Measurements from ENCODE around the gene BRF1.
"Not testable (repeated sequence)": the region's sequence is repeated elsewhere in the genome, so short reads cannot be mapped to it uniquely, and the experiment has no call there.

BRF1 gene

DNA sequence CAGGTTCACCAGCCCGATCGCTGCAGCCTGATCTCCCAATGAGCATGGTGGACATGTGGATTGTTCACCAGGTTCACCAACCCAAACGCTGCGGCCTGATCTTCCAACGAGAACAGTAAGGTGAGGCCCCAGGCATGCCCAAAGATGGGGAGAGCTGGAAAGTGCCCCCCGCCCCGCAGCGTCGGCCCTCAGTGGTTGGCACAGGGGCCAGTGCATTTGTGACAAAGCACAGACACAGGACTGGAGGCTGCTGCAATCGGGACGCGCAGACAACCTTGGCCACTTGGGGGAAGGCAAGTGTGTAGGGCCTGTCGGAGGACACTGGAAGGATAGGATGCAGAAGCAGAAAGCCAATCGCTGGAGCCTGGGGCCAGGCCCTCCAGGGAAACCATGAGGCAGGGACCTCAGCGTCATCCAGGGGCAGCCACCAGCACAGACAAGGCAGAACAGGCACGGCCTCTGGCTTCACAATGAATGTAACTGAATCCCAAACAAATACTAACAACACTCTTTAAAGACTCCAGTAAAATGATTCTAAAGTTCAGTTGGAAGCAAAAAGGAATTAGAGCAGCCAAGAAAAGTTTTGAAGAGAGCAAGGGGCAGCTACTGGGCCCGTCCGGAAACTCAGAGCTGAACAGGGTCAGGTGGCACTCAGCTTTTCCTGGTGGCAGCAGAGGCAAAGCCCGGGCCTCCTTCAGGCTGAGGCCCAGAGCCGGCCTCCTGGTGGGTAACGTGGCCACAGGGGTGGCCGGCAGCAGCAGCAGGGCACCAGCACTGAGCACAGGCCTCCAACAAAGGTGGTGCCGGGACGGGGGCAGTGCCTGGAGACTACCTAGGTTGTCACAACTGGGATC lies 13.3 kb downstream of the BRF1 start:
- no peak for DNase-seq

GRCh38 chr14:105286759-105287144 lies 14.0 kb downstream of the BRF1 start:
- no peak for DNase-seq

DNA sequence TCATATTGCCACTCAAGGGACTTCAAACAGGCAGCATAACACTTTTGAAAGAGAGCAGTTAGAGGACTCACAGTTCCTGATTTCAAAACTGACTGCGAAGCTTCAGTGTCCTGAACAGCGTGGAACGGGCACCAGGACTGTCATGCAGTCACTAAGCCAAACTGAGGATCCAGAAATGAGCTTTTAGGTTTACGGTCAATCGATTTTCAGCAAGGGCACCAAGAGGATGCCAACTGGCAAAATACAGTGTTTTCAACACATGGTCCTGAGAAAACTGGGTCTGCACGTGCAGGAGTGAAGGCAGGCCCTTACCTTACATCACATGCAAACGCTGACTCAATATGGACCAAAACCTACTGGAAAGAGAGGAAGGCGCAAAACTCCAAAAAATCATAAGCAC lies 15.6 kb downstream of the BRF1 start:
- no peak for DNase-seq

DNA sequence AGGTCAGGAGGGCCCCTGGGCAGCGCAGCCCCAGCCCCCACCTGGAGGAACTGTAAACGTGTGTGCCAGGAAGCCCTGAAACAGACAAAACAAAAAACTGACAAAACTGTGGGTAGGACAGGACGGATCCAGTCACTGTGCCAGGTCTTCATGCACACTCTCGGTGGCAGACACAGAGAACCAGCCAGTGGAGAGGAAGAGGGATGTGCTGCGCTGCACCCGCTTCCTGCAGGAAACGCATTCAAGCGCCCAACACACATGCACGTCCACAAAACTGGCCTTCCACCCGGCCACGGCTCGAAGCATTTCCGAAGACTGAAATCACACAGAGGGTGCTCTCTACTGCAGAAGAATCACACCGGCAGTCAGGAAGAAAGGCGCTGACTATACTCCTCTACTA lies 16.9 kb downstream of the BRF1 start:
- DNase-seq = no peak

- DNase-seq = no peak
Measured at GRCh38 chr14:105283028-105283427, 17.8 kb downstream of the BRF1 start.

DNA sequence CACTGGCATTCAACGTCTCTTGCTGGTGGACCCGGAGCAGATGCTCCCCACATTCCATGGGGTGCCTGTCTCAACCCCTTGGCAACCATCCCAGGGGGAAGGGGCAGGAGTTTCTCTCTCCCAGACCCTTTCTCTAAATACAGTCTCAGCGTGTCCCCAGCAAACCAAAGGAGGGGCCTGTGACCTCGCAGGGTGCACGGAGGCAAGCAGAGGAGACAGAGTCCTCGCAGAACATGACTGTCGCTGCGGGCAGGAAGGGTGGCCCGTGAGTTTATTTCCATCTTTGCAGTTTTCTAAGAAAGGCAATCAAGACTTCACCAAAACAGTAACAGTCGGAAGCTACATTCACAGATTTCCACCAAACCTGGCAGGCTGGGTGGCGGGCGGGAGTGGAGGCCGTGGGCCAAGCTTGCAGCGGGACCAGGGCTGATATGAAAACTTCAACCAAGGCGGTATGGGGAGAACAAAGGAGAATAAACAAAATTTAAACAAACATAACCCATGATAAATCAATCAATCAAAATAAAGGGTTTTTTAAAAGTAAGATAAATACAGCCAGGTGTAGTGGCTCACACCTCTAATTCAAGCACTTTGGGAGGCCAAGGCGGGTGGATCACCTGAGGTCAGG lies 18.6 kb downstream of the BRF1 start:
- no peak for DNase-seq

DNA sequence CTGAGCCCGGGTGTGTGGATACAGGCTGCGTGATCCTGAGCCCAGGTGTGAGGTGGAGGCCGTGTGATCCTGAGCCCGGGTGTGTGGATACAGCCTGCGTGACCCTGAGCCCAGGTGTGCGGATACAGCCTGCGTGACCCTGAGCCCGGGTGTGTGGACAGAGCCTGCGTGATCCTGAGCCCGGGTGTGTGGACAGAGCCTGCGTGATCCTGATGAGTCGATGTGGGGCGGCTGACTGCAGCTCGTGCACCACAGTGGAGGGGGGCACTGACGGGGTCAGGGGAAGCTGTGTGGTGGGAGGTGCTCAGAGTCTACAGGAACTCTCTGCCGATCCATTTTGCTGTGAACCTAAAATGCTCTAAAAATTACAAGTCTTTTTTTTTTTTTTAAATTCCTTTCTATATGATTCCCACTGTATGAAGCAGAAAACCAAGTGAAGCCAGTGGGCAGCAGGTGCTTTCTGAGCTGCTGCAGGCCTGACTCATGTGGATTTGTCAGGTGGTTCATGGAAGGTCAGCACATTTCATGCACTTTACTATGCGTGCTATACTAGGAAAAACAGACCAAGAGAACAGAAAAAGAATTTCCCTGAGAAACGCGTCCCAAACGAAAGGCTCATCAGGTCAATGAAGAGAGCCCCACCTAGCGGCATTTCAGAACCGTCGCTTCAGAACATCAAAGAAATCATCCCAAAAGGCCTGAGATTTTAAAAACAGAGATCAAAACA lies 19.3 kb downstream of the BRF1 start:
- peak in 1 of 2 donors; percentile 45 for DNase-seq

GRCh38 chr14:105280525-105280924 lies 20.3 kb downstream of the BRF1 start:
- no peak for DNase-seq

- DNase-seq = no peak
Measured at GRCh38 chr14:105279642-105280361, 21.0 kb downstream of the BRF1 start.

GRCh38 chr14:105277448-105277847 lies 23.4 kb downstream of the BRF1 start:
- DNase-seq = not testable (repeated sequence)

DNA sequence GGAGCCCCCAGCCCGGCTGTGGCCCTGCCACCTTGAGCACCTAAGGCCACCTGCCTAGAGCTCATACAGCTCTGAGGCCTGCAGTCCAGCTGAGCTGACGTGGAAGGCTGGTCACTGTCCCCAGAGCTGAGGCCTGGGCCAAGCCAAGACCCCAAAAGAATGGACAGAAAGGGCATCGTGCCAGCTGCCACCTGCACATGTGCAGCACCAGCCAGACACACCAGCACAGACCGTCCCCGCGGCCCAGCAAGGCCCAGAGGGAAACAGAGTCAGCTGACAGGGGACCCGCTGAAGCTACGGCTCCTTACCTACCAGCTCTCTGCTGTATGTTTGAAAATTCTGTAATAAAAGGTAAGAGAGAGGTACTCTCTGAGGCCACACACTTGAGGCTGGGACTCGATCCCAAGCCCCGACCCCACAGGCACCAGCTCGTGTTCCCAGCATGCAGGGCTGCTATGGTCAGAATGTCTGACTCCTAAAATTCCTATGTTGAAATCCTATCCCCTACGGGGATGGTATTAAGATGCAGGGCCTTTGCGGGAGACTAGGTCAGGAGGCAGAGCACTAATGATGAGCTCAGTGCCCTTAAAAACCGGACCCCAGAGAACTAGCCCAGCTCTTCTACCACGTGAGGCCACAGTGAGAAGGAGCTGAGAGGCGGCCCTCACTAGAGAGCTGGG lies 25.4 kb downstream of the BRF1 start:
- DNase-seq = no peak

- no peak for DNase-seq
Measured at GRCh38 chr14:105274637-105275036, 26.2 kb downstream of the BRF1 start.

GRCh38 chr14:105273062-105273461 lies 27.7 kb downstream of the BRF1 start:
- DNase-seq = no peak

DNA sequence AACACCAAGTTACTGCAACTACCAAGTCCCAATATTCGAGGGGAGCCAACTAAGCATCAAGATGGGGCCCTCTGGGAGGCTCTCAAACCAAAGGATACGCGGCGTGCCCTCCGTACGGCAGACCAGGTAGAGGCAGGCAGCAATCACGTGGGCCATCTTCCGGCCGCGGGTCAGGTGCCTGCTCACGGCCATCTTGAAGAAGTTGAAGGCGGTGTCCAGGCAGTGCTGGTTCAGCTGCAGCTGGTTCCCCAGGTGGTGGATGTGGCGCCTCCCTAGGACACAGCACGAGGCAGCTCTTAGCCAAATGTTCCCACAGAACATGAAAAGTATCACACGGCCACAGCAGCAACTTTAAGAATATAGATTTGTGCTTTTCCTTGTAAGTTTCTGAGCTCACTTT lies 28.2 kb downstream of the BRF1 start:
- no peak for DNase-seq

DNA sequence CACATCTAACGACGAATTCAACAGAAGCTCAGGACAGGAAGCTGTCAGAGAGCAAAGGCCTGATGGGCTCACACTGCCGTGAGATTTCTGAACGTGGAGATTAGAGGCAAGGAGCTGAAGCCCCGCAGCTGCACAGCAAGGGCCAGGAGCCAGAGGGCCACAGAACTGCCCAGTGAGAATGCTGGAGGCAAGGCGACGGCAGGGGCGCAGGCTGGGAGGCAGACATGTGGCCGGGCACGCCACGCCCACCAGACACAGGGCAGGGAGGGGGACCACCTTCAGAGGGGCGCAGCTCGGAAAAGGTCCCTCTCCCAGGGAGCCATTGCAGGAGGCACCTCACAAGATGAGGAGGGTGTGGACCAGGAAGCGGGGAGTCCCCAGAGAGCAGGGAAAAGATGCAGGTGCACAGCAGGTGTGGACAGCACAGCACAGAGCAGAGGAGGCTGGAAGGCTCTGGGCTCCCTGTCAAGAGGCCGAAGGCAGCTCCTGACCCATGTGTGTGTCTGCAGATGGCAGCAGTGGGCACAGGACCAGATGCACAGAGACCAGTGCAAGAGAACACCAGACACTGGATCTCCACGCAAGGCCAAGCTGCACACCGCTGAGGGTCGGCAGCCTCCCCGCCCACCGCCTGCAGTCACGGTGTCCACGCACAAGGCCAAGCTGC lies 29.4 kb downstream of the BRF1 start:
- no peak for DNase-seq

DNA sequence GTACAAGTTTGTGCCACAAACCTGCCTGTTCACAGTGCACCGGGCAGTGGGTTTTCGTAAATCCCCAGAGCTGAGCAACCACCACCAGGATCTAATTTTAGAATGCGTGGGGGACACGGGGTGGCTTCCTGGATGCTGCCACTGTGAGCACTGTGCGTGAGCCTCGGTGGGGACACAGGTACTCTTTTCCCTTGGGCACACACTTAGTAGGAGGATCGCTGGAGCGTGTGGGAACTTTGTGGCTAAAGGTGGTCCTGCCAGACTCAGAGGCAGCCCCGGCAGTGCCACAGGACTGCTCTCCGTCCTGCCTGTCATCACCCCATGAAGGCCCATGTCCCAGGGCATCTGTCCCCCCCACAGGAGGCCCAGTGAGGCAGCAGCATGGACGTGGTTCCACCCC lies 31.4 kb downstream of the BRF1 start:
- DNase-seq = no peak

DNA sequence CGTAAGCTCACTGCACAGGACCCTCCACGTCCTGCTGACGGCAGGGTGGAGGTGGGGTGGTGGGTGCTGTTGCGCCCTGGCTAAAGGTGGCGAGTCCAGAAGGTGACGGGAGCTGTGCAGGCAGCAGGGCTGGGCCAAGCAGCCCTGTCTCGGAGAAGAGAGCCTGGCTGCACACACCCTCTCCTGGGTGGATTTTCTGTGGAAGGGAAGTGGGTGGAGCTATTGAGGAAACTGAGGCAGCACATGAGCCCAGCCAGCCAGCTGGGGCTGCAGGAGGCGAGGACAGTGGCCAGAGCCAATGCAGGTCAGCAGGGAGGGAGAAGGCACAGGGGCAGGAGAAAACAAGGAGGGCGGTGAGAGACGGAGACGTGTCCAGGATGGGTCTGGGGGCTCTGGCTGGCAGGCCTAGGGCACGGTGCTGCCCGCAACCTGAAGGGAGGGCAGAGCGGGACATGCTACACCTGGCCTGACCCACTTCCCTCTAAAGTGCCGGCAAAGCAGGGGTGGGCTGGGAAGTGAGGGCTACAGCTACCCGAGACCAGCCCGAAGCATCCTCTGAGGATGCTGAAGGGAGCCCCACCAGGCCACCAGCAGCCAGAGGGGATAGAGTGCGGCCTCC lies 32.0 kb downstream of the BRF1 start:
- no peak for DNase-seq

GRCh38 chr14:105267820-105268548 lies 32.8 kb downstream of the BRF1 start:
- no peak for DNase-seq

GRCh38 chr14:105261781-105262180 lies 39.0 kb downstream of the BRF1 start:
- no peak for DNase-seq

GRCh38 chr14:105260959-105261358 lies 39.8 kb downstream of the BRF1 start:
- no peak for DNase-seq

GRCh38 chr14:105258846-105259245 lies 42.0 kb downstream of the BRF1 start:
- no peak for DNase-seq

All from CD4-positive, alpha-beta T cell treated with Interferon alpha-2 for 1 hour (primary cell).